GM18526 (cell line): ENCODE measurements around the gene IQCM.

Experiments used
- POLR2A ChIP-seq: IDR thresholded peaks from 3 replicates; pipeline ENCODE4 v1.6.1; 2011; ENCODE audit not compliant: insufficient read length; ENCODE audit errors: extremely low read depth

The IQCM gene

GRCh38 chr4:149584722-149585121 is 230.9 kb downstream of the IQCM start:
- TF ChIP-seq POLR2A: no peak

- TF ChIP-seq POLR2A: no peak
Observed at GRCh38 chr4:149574971-149575370, 240.7 kb downstream of the IQCM start.

DNA sequence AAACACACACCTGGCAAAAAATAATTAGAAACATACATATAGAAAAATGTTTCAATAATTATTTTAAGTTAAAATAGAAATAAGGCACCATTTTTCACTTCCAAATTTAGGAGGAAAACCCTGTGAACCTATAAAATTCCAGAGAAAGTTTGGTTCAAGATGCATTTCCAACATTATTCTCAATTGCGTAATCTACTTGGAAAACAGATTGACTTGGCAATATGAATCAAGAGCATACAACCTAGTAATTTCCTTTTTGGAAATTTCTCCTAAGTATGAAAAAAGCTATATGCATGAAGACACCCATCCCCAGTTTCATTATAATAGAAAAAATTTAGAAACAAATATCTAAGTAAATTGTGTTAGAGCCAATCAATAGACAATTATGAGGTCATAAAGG is 242.9 kb downstream of the IQCM start:
- no peak for TF ChIP-seq POLR2A

- TF ChIP-seq POLR2A: no peak
Observed at GRCh38 chr4:149555799-149556198, 259.8 kb downstream of the IQCM start.

DNA sequence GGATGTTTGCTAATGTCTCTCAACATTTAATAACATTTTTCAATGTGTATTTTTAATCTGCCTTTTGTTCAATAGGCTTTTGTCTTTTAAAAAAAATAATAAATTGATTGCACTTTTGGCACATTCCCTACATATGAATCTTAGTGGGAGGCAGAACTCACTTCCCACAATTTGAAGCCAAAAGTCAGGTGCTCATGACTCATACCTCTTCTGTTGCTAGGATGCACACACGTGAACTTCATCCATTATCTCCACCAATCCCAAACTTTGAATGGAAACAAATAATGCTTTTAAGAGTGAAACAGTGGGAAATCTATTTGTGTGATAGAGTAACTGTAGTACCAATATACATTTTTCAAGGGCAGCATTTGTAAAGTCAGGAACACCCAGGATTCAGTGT is 260.5 kb downstream of the IQCM start:
- no peak for TF ChIP-seq POLR2A

DNA sequence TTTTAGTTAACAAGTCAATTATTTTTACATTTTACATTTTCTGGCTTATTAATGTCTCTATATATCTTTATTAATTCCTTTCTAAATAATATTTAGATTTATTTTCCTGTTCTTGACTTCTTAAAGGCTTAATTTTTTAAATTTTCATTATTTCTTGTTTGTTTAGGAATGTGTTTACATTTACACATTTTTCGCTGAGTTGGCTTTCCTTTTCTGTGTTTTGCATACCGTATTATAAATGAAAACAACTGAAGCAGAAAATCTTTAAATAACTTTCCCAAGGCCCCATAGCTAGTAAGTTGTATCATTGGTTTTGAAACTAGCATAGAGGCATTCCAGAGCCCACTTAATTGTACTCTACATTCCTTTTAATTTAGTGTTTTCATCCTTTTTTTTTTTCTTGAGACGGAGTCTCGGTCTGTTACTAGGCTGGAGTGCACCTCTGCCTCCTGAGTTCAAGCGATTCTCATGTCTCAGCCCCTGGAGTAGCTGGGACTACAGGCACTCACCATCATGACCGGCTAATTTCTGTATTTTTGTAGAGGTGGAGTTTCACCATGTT is 261.6 kb downstream of the IQCM start:
- no peak for TF ChIP-seq POLR2A

- no peak for TF ChIP-seq POLR2A
Observed at GRCh38 chr4:149552601-149553000, 263.0 kb downstream of the IQCM start.

- no peak for TF ChIP-seq POLR2A
Observed at GRCh38 chr4:149549911-149550310, 265.7 kb downstream of the IQCM start.

GRCh38 chr4:149534779-149535178 is 280.9 kb downstream of the IQCM start:
- TF ChIP-seq POLR2A: no peak

DNA sequence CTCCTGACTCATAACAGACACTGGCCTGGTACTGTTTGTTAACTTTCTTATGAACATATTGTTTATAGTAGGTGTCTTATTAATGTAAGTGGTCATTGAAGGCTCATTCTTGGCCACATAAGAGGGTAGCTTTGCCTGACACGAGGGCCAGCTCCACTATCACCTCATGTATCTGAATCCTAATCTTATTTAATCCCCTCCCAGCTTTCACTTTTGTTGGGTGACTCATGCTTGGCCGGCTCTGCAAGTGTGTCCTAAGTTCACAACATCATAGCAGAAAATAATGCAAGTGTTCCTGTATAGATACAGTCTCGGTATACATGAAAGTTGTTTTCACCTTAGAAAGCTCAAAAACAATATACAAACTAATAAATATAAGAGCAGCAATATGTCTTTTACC is 283.8 kb downstream of the IQCM start:
- no peak for TF ChIP-seq POLR2A

DNA sequence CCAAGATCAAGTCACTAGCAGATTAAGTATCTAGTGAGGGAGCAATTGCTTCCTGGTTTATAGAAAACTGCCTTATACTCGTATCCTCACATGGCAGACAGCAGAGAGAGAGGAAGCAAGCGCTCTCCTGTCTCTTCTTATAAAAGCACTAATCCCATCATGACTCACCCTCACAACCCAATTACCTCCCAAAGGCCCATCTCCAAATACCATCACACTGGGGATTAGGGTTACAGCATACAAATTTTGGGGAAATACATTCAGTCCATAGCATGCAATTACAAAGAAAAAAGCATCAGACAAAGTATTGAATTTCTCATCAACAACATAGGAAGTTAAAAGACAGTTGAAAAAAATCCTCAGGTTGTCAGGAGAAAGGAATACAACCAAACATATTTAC is 292.6 kb downstream of the IQCM start:
- no peak for TF ChIP-seq POLR2A

GRCh38 chr4:149521611-149522425 is 293.8 kb downstream of the IQCM start:
- no peak for TF ChIP-seq POLR2A

GRCh38 chr4:149518471-149518870 is 297.2 kb downstream of the IQCM start:
- no peak for TF ChIP-seq POLR2A

DNA sequence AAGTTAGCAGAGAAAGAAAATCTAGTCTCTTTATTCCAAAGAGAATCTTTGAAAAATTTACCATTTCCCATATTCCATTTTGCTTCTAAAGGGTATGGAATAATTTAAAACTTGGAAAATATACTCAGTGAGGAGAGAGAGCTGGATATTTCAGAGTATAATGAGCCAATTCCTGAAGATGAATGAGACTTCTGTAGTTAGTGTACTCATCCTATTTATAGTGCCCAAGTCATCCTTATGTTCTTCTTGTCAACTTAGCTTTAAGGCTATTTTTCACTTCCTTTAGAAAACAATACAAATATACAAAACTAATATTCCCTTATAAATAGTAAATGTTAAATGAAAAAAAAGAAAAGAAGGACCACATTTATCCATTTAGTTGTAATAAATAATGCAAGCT is 302.6 kb downstream of the IQCM start:
- TF ChIP-seq POLR2A: no peak

DNA sequence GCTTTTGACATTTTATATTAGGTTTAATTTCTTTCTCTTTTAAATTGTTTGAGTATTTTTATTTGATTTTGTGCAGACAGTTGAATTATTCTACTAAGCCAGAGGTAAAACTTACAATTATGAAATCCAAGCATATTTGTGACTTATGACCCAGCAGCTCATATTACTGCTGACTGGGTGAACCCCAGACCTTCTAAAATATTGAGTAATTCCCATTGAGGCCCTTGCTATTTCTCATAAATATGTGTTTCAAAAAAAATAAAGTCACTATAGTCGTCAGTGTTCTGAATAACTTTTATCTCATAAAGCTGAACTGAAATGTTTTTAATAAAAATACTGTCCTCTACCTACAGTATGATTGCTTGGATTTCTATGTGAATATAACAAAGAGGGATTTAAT is 303.1 kb downstream of the IQCM start:
- no peak for TF ChIP-seq POLR2A

GRCh38 chr4:149511558-149512298 is 303.9 kb downstream of the IQCM start:
- TF ChIP-seq POLR2A: no peak
